SJSA1 (cell line): ENCODE measurements around the gene FOXL2. TPM values are rescaled to one million over a fixed set of nuclear protein-coding genes. Genes with fewer than 3 reads are reported as not detected.

Experiments used
- DNase-seq, 2 experiments: peaks; one replicate each; pipeline ENCODE4 v3.0.0-alpha.2; 2015 to 2020; ENCODE audit warnings: low spot score in 2 of 2, low read depth in 1 of 2
- H3K27ac ChIP-seq: fragments of 250-450 bp; sonication (Bioruptor Pico); 2 replicates; pipeline ENCODE4 v1.5.1; 2020; ENCODE audit warnings: mild to moderate bottlenecking, moderate library complexity
- H3K27me3 ChIP-seq: fragments of 250-450 bp; sonication (Bioruptor Pico); replicated peaks from 2 replicates; pipeline ENCODE4 v1.5.1; 2020; ENCODE audit warnings: mild to moderate bottlenecking, moderate library complexity
- H3K36me3 ChIP-seq: fragments of 250-450 bp; sonication (Bioruptor Pico); 2 replicates; pipeline ENCODE4 v1.5.1; 2020; ENCODE audit warnings: mild to moderate bottlenecking
- H3K4me1 ChIP-seq: fragments of 250-450 bp; sonication (Bioruptor Pico); replicated peaks from 2 replicates; pipeline ENCODE4 v1.6.1; 2021; ENCODE audit warnings: mild to moderate bottlenecking
- H3K4me3 ChIP-seq: fragments of 250-450 bp; sonication (Bioruptor Pico); 2 replicates; pipeline ENCODE4 v1.5.1; 2020; ENCODE audit warnings: mild to moderate bottlenecking
- H3K9me3 ChIP-seq: fragments of 250-450 bp; sonication (Bioruptor Pico); replicated peaks from 2 replicates; pipeline ENCODE4 v1.5.1; 2020; ENCODE audit warnings: mild to moderate bottlenecking
- total RNA-seq: library from RNA; depleted of rRNA; stranded (reverse); fragments of >200 nt; shearing (Covaris generic); gene quantifications from 2 replicates; pipeline ENCODE4 v1.2.3, GENCODE V29; 2014

Gene FOXL2
- total RNA-seq, 1 experiment from 2014 or later: not detected

DNA sequence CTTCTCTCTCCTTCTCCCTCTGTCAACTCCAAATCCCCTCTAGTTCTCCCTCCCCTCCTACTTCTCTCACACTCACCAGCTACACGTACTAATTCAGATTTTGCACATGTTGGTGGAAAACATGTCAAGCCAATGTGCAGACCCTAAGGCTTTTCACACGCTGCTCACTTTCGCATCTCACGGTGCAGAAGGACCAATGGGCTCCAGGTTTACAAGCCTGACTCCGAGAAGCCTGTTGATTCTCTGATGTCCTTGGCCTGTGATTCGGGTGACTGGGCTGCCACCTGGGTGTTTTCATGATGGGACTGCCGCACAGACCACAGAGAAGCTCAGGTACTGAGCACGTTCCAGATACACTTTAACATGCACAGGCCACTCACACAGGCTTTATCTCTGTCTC, 3.8 kb upstream of the FOXL2 start:
- H3K4me3 ChIP-seq: no peak overlapping the region
- no peaks in the 10 kb centered on the region for H3K36me3 ChIP-seq
- H3K9me3 ChIP-seq: no peaks in the 10 kb centered on the region
- no peak for DNase-seq
- H3K27me3 ChIP-seq: peaks cover 61% of the 10 kb centered on the region
- H3K27ac ChIP-seq: no peak overlapping the region
- peaks cover 19% of the 10 kb centered on the region for H3K4me1 ChIP-seq

DNA sequence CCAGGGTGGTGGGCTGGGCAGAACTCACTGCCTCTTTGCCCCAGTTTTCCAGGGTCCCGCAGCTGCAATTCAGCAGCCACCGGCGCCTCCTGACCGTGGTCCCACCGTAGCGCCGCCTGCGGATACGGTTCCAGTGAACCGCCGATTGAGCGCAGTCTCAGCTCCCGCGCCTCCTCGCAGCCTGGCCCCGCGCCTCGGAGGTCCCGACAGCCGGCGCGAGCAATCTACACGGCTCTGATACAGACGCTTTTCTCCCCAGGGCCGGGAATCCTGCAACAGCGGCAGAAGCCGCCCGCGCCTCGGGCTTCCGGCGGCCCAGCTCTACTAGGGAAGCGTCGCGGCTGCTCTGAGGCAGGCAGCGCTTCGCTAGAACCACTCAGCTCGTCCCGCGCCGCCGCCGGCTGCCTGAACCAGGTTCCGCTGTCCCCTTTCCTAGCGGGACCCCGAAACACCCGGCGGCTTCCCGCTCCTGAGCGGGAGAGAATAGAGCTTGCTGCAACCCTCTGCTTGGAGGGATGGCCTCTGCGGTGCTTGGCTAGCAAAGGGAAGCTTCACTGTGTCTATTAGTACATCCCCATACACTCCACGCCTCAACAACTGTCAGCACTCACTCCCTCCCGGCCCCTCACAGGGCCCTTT, 3.2 kb upstream of the FOXL2 start:
- no peak for DNase-seq
- Histone ChIP-seq H3K27ac (no peak overlapping the region), H3K27me3 (peaks cover 64% of the 10 kb centered on the region), H3K4me3 (no peak overlapping the region), H3K4me1 (peaks cover 23% of the 10 kb centered on the region), H3K9me3 (peaks cover 3% of the 10 kb centered on the region), H3K36me3 (no peaks in the 10 kb centered on the region)

DNA sequence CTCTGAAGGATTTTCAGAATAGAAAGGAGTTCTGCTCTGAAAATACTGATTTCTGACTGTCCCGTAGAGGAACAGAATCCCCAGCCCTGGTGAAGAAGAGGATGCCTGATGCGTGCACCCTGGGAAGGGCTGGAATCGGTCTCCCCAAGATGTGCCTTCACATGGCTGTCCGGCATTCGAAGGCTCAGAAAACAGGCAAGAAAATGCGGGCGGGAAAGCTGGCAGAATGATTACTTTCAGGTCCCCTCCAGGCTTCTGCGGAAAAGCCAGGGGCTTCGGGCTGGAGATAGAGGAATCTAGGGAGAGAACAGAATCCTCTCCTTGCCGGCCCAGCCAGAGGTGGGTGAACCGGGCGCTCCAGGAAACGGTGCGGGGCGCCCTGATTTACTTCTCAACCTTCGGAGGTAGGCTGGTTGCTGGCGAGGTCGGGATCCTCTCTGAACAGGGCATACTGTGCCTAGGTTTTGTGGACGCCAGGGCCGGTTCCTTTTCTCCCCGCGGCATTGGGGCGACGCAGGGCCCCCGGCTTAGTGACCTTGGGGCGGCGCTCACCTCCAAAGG, 2.6 kb upstream of the FOXL2 start:
- no peaks in the 10 kb centered on the region for H3K36me3 ChIP-seq
- DNase-seq: no peak
- no peak overlapping the region for H3K27ac ChIP-seq
- H3K4me1 ChIP-seq: peaks cover 23% of the 10 kb centered on the region
- no peak overlapping the region for H3K4me3 ChIP-seq
- H3K9me3 ChIP-seq: peaks cover 7% of the 10 kb centered on the region
- H3K27me3 ChIP-seq: peaks cover 70% of the 10 kb centered on the region

DNA sequence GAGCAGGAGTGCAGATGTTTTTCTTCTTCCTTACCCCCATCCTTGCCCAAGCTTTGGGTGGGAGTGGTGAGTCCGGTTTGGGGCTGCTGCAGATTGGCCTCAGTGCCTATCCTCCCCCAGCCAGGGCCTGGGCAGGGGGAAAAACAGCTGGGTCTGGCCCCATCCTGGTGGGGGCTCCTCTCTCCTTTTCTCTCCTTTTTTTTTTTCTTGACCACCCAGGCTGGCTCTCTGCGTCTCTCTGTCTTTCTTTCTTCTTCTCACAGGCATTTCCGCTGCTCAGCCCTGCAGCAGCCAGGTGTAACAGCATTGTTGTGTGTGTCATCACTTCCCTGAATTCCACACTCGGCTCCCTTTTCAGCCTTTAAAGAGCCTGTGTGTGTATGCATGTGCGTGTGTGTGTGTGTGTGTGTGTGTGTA, 2.1 kb upstream of the FOXL2 start:
- Histone ChIP-seq H3K27me3 (peaks cover 73% of the 10 kb centered on the region), H3K4me3 (no peak overlapping the region)
- no peak for DNase-seq

DNA sequence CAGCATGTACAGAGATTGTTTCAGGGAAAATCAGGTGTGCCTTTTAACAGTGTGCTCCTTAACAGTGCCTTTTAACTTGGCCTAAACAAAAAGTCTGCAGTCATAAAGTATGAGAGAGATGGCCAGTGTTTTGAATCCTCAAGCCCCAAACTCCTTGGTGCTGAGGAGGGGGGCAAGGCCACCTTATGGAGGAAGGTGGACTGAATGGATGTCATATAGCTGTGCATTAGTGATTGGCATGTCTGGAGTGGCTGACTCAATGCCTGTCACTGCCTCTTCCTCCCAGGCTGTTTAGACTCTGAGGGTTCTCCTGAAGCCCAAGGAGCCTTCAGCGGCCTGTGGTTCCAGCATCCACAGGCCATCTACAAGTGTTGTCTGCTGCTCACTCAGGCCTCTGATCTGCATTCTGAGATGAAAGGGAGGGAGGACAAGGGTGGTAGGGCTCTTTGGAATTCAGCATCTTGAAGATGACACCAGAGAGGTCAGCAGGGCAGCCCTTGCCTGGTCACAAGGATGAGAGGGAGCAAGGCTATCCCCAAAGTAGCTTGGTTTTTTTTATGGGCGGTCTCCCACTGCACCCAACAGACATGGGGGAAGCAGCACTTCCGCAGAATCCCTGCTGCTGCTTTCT, 1.5 kb upstream of the FOXL2 start:
- Histone ChIP-seq H3K4me1 (peaks cover 27% of the 10 kb centered on the region), H3K4me3 (no peak overlapping the region), H3K27ac (no peak overlapping the region), H3K27me3 (peaks cover 76% of the 10 kb centered on the region), H3K9me3 (peaks cover 10% of the 10 kb centered on the region), H3K36me3 (no peaks in the 10 kb centered on the region)
- no peak for DNase-seq

More for the DNA sequence above, 2.1 kb upstream of the FOXL2 start:
- Histone ChIP-seq H3K4me1 (peaks cover 26% of the 10 kb centered on the region), H3K9me3 (peaks cover 10% of the 10 kb centered on the region), H3K36me3 (no peaks in the 10 kb centered on the region), H3K27ac (no peak overlapping the region)

- no peak overlapping the region for H3K27ac ChIP-seq
- H3K4me1 ChIP-seq: peaks cover 27% of the 10 kb centered on the region
- no peak overlapping the region for H3K4me3 ChIP-seq
- peaks cover 82% of the 10 kb centered on the region for H3K27me3 ChIP-seq
- peaks cover 10% of the 10 kb centered on the region for H3K9me3 ChIP-seq
- DNase-seq: no peak
- H3K36me3 ChIP-seq: no peaks in the 10 kb centered on the region
These were observed 671 bp upstream of the FOXL2 start for GRCh38 chr3:138947495-138948121.

DNA sequence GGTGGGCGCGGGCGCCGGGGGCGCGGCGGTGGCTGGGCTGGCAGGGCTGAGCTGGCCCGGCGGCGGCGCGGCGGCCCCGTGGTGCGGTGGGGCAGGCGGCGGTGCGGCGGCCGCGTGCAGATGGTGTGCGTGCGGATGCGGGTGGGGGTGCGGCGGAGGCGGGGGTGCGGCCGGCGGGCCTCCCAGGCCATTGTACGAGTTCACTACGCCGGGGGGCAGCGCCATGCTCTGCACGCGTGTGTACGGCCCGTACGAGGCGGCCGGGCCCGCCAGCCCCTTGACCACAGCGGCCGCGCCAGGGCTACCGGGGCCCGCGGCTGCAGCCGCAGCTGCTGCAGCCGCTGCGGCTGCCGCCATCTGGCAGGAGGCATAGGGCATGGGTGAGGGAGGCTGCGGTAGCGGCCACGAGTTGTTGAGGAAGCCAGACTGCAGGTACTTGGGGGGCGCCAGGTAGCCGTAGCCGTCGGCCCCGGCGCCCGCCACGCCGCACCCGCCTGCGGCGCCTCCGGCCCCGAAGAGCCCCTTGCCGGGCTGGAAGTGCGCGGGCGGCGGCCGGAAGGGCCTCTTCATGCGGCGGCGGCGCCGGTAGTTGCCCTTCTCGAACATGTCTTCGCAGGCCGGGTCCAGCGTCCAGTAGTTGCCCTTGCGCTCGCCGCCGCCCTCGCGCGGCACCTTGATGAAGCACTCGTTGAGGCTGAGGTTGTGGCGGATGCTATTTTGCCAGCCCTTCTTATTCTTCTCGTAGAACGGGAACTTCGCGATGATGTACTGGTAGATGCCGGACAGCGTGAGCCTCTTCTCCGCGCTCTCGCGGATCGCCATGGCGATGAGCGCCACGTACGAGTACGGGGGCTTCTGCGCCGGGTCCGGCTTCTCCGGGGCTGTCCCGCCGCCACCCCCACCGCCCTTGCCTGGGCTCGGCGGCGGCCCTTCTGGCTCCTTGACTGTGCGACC, 951 bp downstream of the FOXL2 start:
- Histone ChIP-seq H3K9me3 (peaks cover 10% of the 10 kb centered on the region), H3K4me3 (peak overlapping the region; percentile 17), H3K4me1 (peaks cover 27% of the 10 kb centered on the region), H3K36me3 (no peaks in the 10 kb centered on the region), H3K27ac (no peak overlapping the region), H3K27me3 (peaks cover 90% of the 10 kb centered on the region)
- DNase-seq: no peak

- no peak overlapping the region for H3K4me3 ChIP-seq
- no peaks in the 10 kb centered on the region for H3K36me3 ChIP-seq
- H3K27me3 ChIP-seq: peaks cover 81% of the 10 kb centered on the region
- H3K9me3 ChIP-seq: peaks cover 10% of the 10 kb centered on the region
- no peak overlapping the region for H3K27ac ChIP-seq
- no peak for DNase-seq
- H3K4me1 ChIP-seq: peaks cover 25% of the 10 kb centered on the region
These were observed 1.8 kb downstream of the FOXL2 start for GRCh38 chr3:138944929-138945708.

GRCh38 chr3:138944654-138944928, 2.3 kb downstream of the FOXL2 start:
- Histone ChIP-seq H3K4me1 (peaks cover 20% of the 10 kb centered on the region), H3K4me3 (no peak overlapping the region), H3K27me3 (peaks cover 80% of the 10 kb centered on the region), H3K27ac (no peak overlapping the region), H3K9me3 (peaks cover 10% of the 10 kb centered on the region), H3K36me3 (no peaks in the 10 kb centered on the region)
- no peak for DNase-seq

DNA sequence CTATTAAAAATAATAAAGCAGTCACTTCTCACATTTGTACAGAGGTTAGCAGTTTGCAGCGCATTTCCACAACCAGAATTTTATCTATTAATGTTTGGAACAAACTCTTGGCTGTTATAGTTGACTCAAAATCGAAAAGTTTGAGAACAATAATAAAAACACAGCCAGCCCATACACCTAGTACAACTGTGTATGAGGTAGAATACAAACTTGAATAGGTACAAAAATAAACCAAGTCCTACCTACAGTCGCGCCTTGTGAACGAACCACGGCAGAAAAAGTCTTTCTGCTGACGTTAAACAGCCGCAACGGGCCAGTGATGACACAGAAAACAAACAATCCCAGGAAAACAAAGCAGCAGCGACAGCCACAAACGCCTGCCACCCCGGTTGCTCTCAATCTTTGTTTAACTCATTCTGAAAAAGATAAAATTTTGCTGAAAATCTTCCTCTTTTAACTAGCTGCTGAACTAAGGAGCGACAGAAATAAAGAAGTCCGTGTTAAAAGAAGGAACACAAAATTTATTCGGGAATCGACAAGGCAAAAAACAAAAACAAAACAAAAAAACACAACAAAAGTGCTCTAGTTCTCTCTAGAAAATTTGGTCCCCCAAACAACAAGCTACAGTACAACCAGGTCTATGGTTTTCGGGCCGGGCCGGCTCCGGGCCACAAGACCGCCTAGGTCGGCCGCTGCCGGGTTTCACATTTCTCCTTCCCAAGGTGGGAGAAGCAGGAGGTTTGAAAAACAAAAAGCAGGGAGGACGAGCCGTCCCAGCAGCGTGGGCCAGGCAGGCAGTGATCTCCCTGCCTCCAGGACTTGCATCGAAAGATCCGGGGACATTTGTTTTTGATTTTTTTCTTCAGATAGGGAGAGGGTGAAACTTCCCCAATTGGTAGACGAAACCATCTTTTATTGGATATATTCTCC, 2.9 kb downstream of the FOXL2 start:
- DNase-seq: peak in 1 of 2 experiments; percentile 37
- Histone ChIP-seq H3K4me3 (no peak overlapping the region), H3K36me3 (no peaks in the 10 kb centered on the region), H3K27me3 (peaks cover 80% of the 10 kb centered on the region), H3K27ac (no peak overlapping the region), H3K4me1 (peaks cover 20% of the 10 kb centered on the region), H3K9me3 (peaks cover 10% of the 10 kb centered on the region)

DNA sequence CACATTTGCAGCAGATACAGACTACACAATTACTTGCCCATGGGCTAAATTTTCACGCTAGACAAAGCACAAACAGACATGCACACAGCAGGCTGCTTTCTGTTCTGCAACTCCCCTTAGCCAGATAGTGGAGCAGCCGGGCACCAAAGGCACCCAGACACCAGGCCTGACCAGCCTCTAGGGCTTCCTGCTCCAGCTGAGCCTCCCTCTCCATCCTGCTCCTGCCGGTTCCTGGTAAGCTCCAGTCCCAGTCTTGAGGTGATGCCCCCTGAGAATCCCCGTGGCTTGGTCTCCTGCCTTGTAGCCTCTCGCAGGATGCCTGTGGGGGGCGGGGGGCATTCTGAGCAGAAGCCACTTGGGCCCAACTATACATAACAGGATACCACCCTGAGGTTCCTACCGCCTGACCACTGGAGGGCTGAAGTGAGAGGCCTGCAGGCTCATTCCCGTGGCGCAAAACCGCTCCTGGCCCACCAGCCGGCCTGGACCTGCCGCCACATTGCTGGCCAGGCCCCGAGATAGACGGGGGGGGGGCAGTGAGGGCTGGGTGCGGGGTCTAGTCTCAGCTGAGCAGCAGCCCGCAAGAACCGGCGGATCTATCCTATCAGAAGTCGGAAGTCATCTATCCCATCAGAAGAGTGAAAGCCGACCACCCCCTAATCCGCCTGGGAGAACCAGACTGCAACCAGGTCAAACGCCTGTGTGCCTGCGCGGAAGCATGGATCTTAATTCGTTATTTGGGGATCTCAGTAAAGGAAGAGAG, 3.9 kb downstream of the FOXL2 start:
- Histone ChIP-seq H3K9me3 (peaks cover 10% of the 10 kb centered on the region), H3K27ac (no peak overlapping the region), H3K4me3 (no peak overlapping the region), H3K4me1 (peaks cover 24% of the 10 kb centered on the region), H3K27me3 (peaks cover 81% of the 10 kb centered on the region), H3K36me3 (no peaks in the 10 kb centered on the region)
- no peak for DNase-seq

- H3K4me1 ChIP-seq: peaks cover 24% of the 10 kb centered on the region
- H3K36me3 ChIP-seq: no peaks in the 10 kb centered on the region
- no peak overlapping the region for H3K27ac ChIP-seq
- peaks cover 11% of the 10 kb centered on the region for H3K9me3 ChIP-seq
- peaks cover 81% of the 10 kb centered on the region for H3K27me3 ChIP-seq
- H3K4me3 ChIP-seq: no peak overlapping the region
- DNase-seq: no peak
These were observed 4.7 kb downstream of the FOXL2 start for GRCh38 chr3:138942271-138942670.
